ENCODE data around the gene FAM187B. TPM values are rescaled to one million over a fixed set of nuclear protein-coding genes. Genes with fewer than 3 reads are reported as not detected.

The FAM187B gene
- total and polyA plus RNA-seq, 10 donors, result 0.48 to 0.61 (median 0.51) TPM; not detected in 7

- DNase-seq, result no peak
- peaks cover 0 to 16% (median 0%) of the 10 kb centered on the region in 6 donors for H3K36me3 ChIP-seq
- no peak overlapping the region for H3K4me3 ChIP-seq
- H3K27me3 ChIP-seq (replicated peaks in 1 of 7), result no peaks in the 10 kb centered on the region
- whole genome bisulfite sequencing, 5 donors, result 72 to 88% (median 84%) methylated on average over 3 of the region's 3 CpGs
- TF ChIP-seq POLR2AphosphoS5 (IDR thresholded peaks at IDR 0.05) (no peak), POLR2A (IDR thresholded peaks at IDR 0.05) (no peak), CTCF (IDR thresholded peaks at IDR 0.05 in 8 of 11, conservative IDR thresholded peaks at IDR 0.05 in 3 of 11) (no peak)
- H3K27ac ChIP-seq, result no peak overlapping the region
- peaks cover 0 to 5% (median 0%) of the 10 kb centered on the region in 8 donors for H3K9me3 ChIP-seq
- H3K4me1 ChIP-seq, result peaks cover 10 to 20% (median 15%) of the 10 kb centered on the region in 6 donors
- intact Hi-C loops (cut with DNase I; ENCODE audit: low total_unique reads), result no loop called here
Measured at GRCh38 chr19:35176181-35176570, 52.4 kb downstream of the FAM187B start.

Other genes with a start within 250 kb of the FAM187B start
- 100 to 1,000 TPM in 5 of 7 donors, 10 to 100 TPM in 2; 80.3 to 177 (median 118) TPM for gene GRAMD1A, start 228.4 kb downstream of the FAM187B start, total RNA-seq
- gene GRAMD1A, start 228.4 kb downstream of the FAM187B start, polyA plus RNA-seq, result 10 to 100 TPM; 30.0 to 63.2 (median 30.4) TPM
- gene SCN1B, start 198.3 kb downstream of the FAM187B start, total RNA-seq, result 10 to 100 TPM; 11.3 to 28.1 (median 16.7) TPM
- 1 to 10 TPM; 3.7 to 7.4 (median 5.9) TPM for gene SCN1B, start 198.3 kb downstream of the FAM187B start, polyA plus RNA-seq
- 1 to 10 TPM; 1.0 to 4.3 (median 2.4) TPM for gene HPN, start 187.0 kb downstream of the FAM187B start, total RNA-seq
- gene HPN, start 187.0 kb downstream of the FAM187B start, polyA plus RNA-seq, result 1 to 10 TPM in 2 of 3 donors, under 1 TPM in 1; 0.86 to 2.4 (median 1.1) TPM
- not detected for gene FXYD3, start 112.9 kb downstream of the FAM187B start, total RNA-seq
- gene FXYD3, start 112.9 kb downstream of the FAM187B start, polyA plus RNA-seq, result 1 to 10 TPM in 1 of 3 donors, under 1 TPM in 2; 0.33 to 1.5 (median 0.70) TPM
- 1 to 10 TPM in 4 of 7 donors, under 1 TPM in 2, not detected in 1; 0.68 to 2.8 (median 1.1) TPM for gene LGI4, start 93.7 kb downstream of the FAM187B start, total RNA-seq
- 1 to 10 TPM; 2.4 to 9.7 (median 2.5) TPM for gene LGI4, start 93.7 kb downstream of the FAM187B start, polyA plus RNA-seq
- gene FXYD1, start 89.9 kb downstream of the FAM187B start, total RNA-seq, result 10 to 100 TPM in 3 of 7 donors, 1 to 10 TPM in 2, under 1 TPM in 1, not detected in 1; 0.83 to 18.1 (median 8.0) TPM
- 10 to 100 TPM in 2 of 3 donors, 1 to 10 TPM in 1; 9.8 to 17.8 (median 16.0) TPM for gene FXYD1, start 89.9 kb downstream of the FAM187B start, polyA plus RNA-seq
- 1 to 10 TPM in 6 of 7 donors, not detected in 1; 1.2 to 3.3 (median 2.5) TPM for gene FXYD7, start 85.5 kb downstream of the FAM187B start, total RNA-seq
- 1 to 10 TPM; 1.6 to 4.4 (median 2.3) TPM for gene FXYD7, start 85.5 kb downstream of the FAM187B start, polyA plus RNA-seq
- 100 to 1,000 TPM; 132 to 215 (median 162) TPM for gene FXYD5, start 74.0 kb downstream of the FAM187B start, total RNA-seq
- gene FXYD5, start 74.0 kb downstream of the FAM187B start, polyA plus RNA-seq, result 100 to 1,000 TPM; 188 to 235 (median 213) TPM
- gene LSR, start 20.3 kb upstream of the FAM187B start, total RNA-seq, result 10 to 100 TPM; 18.1 to 30.2 (median 21.6) TPM
- 10 to 100 TPM; 10.9 to 17.4 (median 11.2) TPM for gene LSR, start 20.3 kb upstream of the FAM187B start, polyA plus RNA-seq
- gene USF2, start 40.2 kb upstream of the FAM187B start, total RNA-seq, result 100 to 1,000 TPM; 133 to 206 (median 157) TPM
- gene USF2, start 40.2 kb upstream of the FAM187B start, polyA plus RNA-seq, result 100 to 1,000 TPM; 132 to 205 (median 145) TPM
- under 1 TPM in 2 of 7 donors, not detected in 5; 0.60 to 0.67 TPM for gene HAMP, start 53.8 kb upstream of the FAM187B start, total RNA-seq
- gene HAMP, start 53.8 kb upstream of the FAM187B start, polyA plus RNA-seq, result 1 to 10 TPM in 2 of 3 donors, under 1 TPM in 1; 0.48 to 5.0 (median 2.0) TPM
- 10 to 100 TPM in 3 of 7 donors, under 1 TPM in 2, not detected in 2; 0.26 to 55.2 (median 35.1) TPM for gene MAG, start 63.4 kb upstream of the FAM187B start, total RNA-seq
- under 1 TPM; 0.07 to 0.42 (median 0.16) TPM for gene MAG, start 63.4 kb upstream of the FAM187B start, polyA plus RNA-seq
- gene CD22, start 100.4 kb upstream of the FAM187B start, total RNA-seq, result 100 to 1,000 TPM; 251 to 446 (median 339) TPM
- 100 to 1,000 TPM; 292 to 445 (median 394) TPM for gene CD22, start 100.4 kb upstream of the FAM187B start, polyA plus RNA-seq
- gene FFAR1, start 119.2 kb upstream of the FAM187B start, total RNA-seq, result under 1 TPM in 4 of 7 donors, not detected in 3; 0.16 to 0.32 (median 0.28) TPM
- gene FFAR1, start 119.2 kb upstream of the FAM187B start, polyA plus RNA-seq, result under 1 TPM; 0.18 to 0.52 (median 0.26) TPM
- gene FFAR3, start 129.7 kb upstream of the FAM187B start, total RNA-seq, result 1 to 10 TPM in 4 of 7 donors, under 1 TPM in 2, not detected in 1; 0.55 to 3.2 (median 2.0) TPM
- under 1 TPM; 0.30 to 0.45 (median 0.33) TPM for gene FFAR3, start 129.7 kb upstream of the FAM187B start, polyA plus RNA-seq
- under 1 TPM in 3 of 7 donors, not detected in 4; 0.60 to 0.67 (median 0.66) TPM for gene GPR42, start 142.3 kb upstream of the FAM187B start, total RNA-seq
- gene GPR42, start 142.3 kb upstream of the FAM187B start, polyA plus RNA-seq, result under 1 TPM in 1 of 3 donors, not detected in 2; 0.09 TPM
- 10 to 100 TPM in 5 of 7 donors, 1 to 10 TPM in 2; 3.0 to 53.5 (median 12.6) TPM for gene FFAR2, start 219.5 kb upstream of the FAM187B start, total RNA-seq
- gene FFAR2, start 219.5 kb upstream of the FAM187B start, polyA plus RNA-seq, result 1 to 10 TPM in 2 of 3 donors, under 1 TPM in 1; 0.89 to 9.0 (median 5.7) TPM

All from spleen (tissue), 11 donors.